Liver (tissue), 9 donors: ENCODE measurements around the gene SDK2. TPM values are rescaled to one million over a fixed set of nuclear protein-coding genes. Genes with fewer than 3 reads are reported as not detected.

Experiments used
- DNase-seq: peaks from one replicate; pipeline ENCODE4 v3.0.0-alpha.2; 2017; ENCODE audit warnings: low spot score
- H3K27ac ChIP-seq, 2 donors: one replicate each; pipeline ENCODE4 v1.7.0; 2013; ENCODE audit warnings: inconsistent platforms in 2 of 2, low read length in 2 of 2, control low read depth in 1 of 2, low read depth in 1 of 2, mild to moderate bottlenecking in 1 of 2
- H3K27me3 ChIP-seq, 4 donors: one replicate each; pipeline versions ENCODE4 v1.6.1 to v1.7.0; 2013; ENCODE audit warnings: low read length in 3 of 4, inconsistent platforms in 1 of 4, mild to moderate bottlenecking in 1 of 4, moderate library complexity in 1 of 4; ENCODE audit not compliant: control insufficient read depth in 4 of 4, insufficient read depth in 4 of 4
- H3K36me3 ChIP-seq, 4 donors: one replicate each; pipeline versions ENCODE4 v1.6.1 to v1.7.0; 2013; ENCODE audit warnings: low read length in 3 of 4, mild to moderate bottlenecking in 3 of 4, low read depth in 1 of 4, moderate library complexity in 1 of 4; ENCODE audit not compliant: control insufficient read depth in 4 of 4, insufficient read depth in 3 of 4
- H3K4me1 ChIP-seq, 4 donors: one replicate each; pipeline versions ENCODE4 v1.6.1 to v1.7.0; 2013; ENCODE audit warnings: low read length in 3 of 4, mild to moderate bottlenecking in 3 of 4, moderate library complexity in 1 of 4; ENCODE audit not compliant: control insufficient read depth in 4 of 4, insufficient read depth in 4 of 4
- H3K4me3 ChIP-seq, 3 donors: one replicate each; pipeline versions ENCODE4 v1.6.1 to v1.7.0; 2013; ENCODE audit warnings: low read length in 3 of 3, control low read depth in 1 of 3, low read depth in 1 of 3, mild to moderate bottlenecking in 1 of 3
- H3K9ac ChIP-seq, 2 donors: one replicate each; pipeline ENCODE4 v1.7.0; 2013; ENCODE audit warnings: low read length in 2 of 2, mild to moderate bottlenecking in 2 of 2, moderate library complexity in 2 of 2, control low read depth in 1 of 2, low read depth in 1 of 2
- H3K9me3 ChIP-seq, 4 donors: one replicate each; pipeline versions ENCODE4 v1.6.1 to v1.7.0; 2013; ENCODE audit warnings: low read length in 3 of 4; ENCODE audit not compliant: control insufficient read depth in 4 of 4
- ATF3 ChIP-seq: IDR thresholded peaks from 2 replicates; pipeline ENCODE4 v1.6.1; 2016; ENCODE audit warnings: antibody characterized with exemption
- CTCF ChIP-seq: fragments of 150-350 bp; IDR thresholded peaks from 2 replicates; pipeline ENCODE4 v1.5.1; 2017; ENCODE audit warnings: improper control_type of control experiment, low read depth, low read length; ENCODE audit not compliant: missing input control
- EGR1 ChIP-seq, 2 donors: IDR thresholded peaks; 2 replicates each; pipeline ENCODE4 v1.6.1; 2016 to 2018; ENCODE audit warnings: antibody characterized with exemption in 2 of 2, low read depth in 2 of 2
- HNF4G ChIP-seq: IDR thresholded peaks from 2 replicates; pipeline ENCODE4 v1.6.1; 2016; ENCODE audit warnings: antibody characterized with exemption
- MAX ChIP-seq: IDR thresholded peaks from 2 replicates; pipeline ENCODE4 v1.6.1; 2016; ENCODE audit warnings: antibody characterized with exemption
- REST ChIP-seq: IDR thresholded peaks from 2 replicates; pipeline ENCODE4 v1.6.1; 2016; ENCODE audit warnings: antibody characterized with exemption, mild to moderate bottlenecking
- YY1 ChIP-seq: IDR thresholded peaks from 2 replicates; pipeline ENCODE4 v1.6.1; 2016; ENCODE audit warnings: antibody characterized with exemption, mild to moderate bottlenecking
- WGBS: extraction: QIAGEN DNeasy Blood & Tissue Kit; methylation state at CpG from one replicate; pipeline ENCODE4 v1.1.7; 2013; 5-methylcytosine and 5-hydroxymethylcytosine counted together
- polyA plus RNA-seq, 2 donors: library from polyadenylated mRNA; stranded (reverse) in 1 of 2; unstranded in 1 of 2; fragments of 200-250 nt in 1 of 2; fragments of >200 nt in 1 of 2; fragmentation: Nextera tagmentation in 1 of 2; extraction: Ambion mirVana in 1 of 2; gene quantifications; one replicate each; pipeline versions ENCODE4 v1.2.1 to v1.2.3, GENCODE V29; 2013 to 2015
- total RNA-seq, 2 donors: library from RNA; depleted of rRNA; stranded (reverse); fragments of >200 nt; gene quantifications; one replicate each; pipeline ENCODE4 v1.2.3, GENCODE V29; 2014
- TF ChIP-seq, protein P1 (sequence below): IDR thresholded peaks from 2 replicates; pipeline ENCODE4 v1.6.1; 2016; ENCODE audit warnings: antibody characterized with exemption
- donor health status: healthy.
- donor health status: healthy.
- donor health status: healthy.
- donor health status: healthy.
- donor health status: healthy.

Gene SDK2
- total and polyA plus RNA-seq, 4 donors = 0.05 to 0.42 (median 0.10) TPM

DNA sequence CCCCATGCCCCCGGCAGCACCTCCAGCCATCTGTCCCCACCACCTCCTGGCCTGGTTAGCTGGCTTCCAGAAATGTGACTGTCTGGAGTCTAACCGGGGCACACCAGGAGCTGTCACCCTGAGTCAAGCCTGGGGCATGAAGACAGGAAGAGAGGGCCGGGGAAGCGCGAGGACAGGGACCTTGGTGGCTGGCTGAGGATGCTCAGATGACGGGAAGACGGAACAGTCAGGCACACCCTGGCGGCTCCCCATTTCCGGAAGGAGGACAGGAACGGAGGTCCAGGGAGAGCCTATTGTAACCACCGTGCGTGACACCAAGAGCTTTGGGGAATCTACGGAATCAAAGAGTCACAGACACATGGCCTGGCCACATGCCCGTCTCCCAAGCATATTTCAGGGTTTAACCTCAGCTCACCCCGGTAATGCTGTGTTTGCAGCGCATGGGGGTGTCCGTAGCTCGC, 51.7 kb downstream of the SDK2 start:
- TF ChIP-seq MAX (no peak), YY1 (no peak), ATF3 (no peak), REST (no peak), HNF4G (no peak)
- TF ChIP-seq, protein P1, sequence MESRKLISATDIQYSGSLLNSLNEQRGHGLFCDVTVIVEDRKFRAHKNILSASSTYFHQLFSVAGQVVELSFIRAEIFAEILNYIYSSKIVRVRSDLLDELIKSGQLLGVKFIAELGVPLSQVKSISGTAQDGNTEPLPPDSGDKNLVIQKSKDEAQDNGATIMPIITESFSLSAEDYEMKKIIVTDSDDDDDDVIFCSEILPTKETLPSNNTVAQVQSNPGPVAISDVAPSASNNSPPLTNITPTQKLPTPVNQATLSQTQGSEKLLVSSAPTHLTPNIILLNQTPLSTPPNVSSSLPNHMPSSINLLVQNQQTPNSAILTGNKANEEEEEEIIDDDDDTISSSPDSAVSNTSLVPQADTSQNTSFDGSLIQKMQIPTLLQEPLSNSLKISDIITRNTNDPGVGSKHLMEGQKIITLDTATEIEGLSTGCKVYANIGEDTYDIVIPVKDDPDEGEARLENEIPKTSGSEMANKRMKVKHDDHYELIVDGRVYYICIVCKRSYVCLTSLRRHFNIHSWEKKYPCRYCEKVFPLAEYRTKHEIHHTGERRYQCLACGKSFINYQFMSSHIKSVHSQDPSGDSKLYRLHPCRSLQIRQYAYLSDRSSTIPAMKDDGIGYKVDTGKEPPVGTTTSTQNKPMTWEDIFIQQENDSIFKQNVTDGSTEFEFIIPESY = no peak
- H3K9ac ChIP-seq = no peak overlapping the region
- H3K9me3 ChIP-seq = no peaks in the 10 kb centered on the region
- peaks cover 0 to 5% (median 0%) of the 10 kb centered on the region in 4 donors for H3K4me1 ChIP-seq
- no peak overlapping the region for H3K27ac ChIP-seq
- DNase-seq = no peak
- no peaks in the 10 kb centered on the region for H3K36me3 ChIP-seq
- H3K27me3 ChIP-seq = no peaks in the 10 kb centered on the region
- WGBS = 64% methylated on average over 18 of the region's 18 CpGs
- H3K4me3 ChIP-seq = no peak overlapping the region

- DNase-seq = no peak
- WGBS = 60% methylated on average over 6 of the region's 6 CpGs
- Histone ChIP-seq H3K9me3 (no peaks in the 10 kb centered on the region), H3K9ac (no peak overlapping the region), H3K4me1 (peaks cover 0 to 5% (median 0%) of the 10 kb centered on the region in 4 donors), H3K36me3 (no peaks in the 10 kb centered on the region), H3K27me3 (no peaks in the 10 kb centered on the region), H3K27ac (no peak overlapping the region), H3K4me3 (no peak overlapping the region)
- no peak for TF ChIP-seq EGR1 (IDR thresholded peaks at IDR 0.05; ENCODE audit: low read depth in 2 of 2)
- TF ChIP-seq CTCF = no peak
Measured at GRCh38 chr17:73592079-73592415, 52.2 kb downstream of the SDK2 start.
